GM12878 (cell line): ENCODE measurements around the gene ENTPD5. TPM values are rescaled to one million over a fixed set of nuclear protein-coding genes. Genes with fewer than 3 reads are reported as not detected.

Experiments used
- ATAC-seq: fragments of 200-7000 bp; cut with Tn5 transposase; 3 replicates; pipeline ENCODE4 v1.9.1; 2020; ENCODE audit warnings: mild to moderate bottlenecking, moderate library complexity
- BruUV-seq: library from RNA; stranded (reverse); fragments of 400-500 nt; replicated peaks from 2 replicates; lab custom pipeline; 2021; lab: Mats Ljungman, UMichigan
- CTCF ChIA-PET: fragments of 300-600 bp; sonication (Branson Sonifier 250); formaldehyde crosslinking; extraction: SDS; loops from one replicate; lab custom pipeline; 2021; ENCODE audit warnings: inconsistent platforms; lab: Yijun Ruan, JAX
- POLR2A ChIA-PET: fragments of 350-600 bp; formaldehyde crosslinking; extraction: SDS; loops from one replicate; lab custom pipeline; 2021; ENCODE audit warnings: inconsistent platforms; lab: Charles Lee
- RAD21 ChIA-PET: fragments of 300-600 bp; sonication (Branson Sonifier 250); formaldehyde crosslinking; loops from one replicate; lab custom pipeline; 2023; ENCODE audit warnings: antibody characterized with exemption; ENCODE audit not compliant: unreplicated experiment; lab: Charles Lee
- SMC1A ChIA-PET: fragments of 300-600 bp; sonication (Branson Sonifier 250); formaldehyde crosslinking; loops from one replicate; lab custom pipeline; 2023; ENCODE audit not compliant: unreplicated experiment, uncharacterized antibody; lab: Charles Lee
- DNase-seq: peaks from one replicate; pipeline ENCODE4 v3.0.0-alpha.2; 2011; ENCODE audit warnings: low read depth, low spot score
- FAIRE-seq: peaks from 3 replicates; lab custom pipeline; 2011; peaks lifted over from hg19 to GRCh38; lab: Jason Lieb, UNC
- H2AFZ ChIP-seq: 2 replicates; pipeline ENCODE4 v1.6.0; 2011; ENCODE audit warnings: low read depth, low read length, control low read depth; ENCODE audit not compliant: control insufficient read depth
- H3K27ac ChIP-seq: 2 replicates; pipeline ENCODE4 v1.5.1; 2011; ENCODE audit warnings: control low read depth; ENCODE audit not compliant: control insufficient read depth, insufficient read depth
- H3K27me3 ChIP-seq, 2 experiments: replicated peaks in 1 of 2; 2 replicates each; pipeline versions ENCODE4 v1.6.0 to v1.6.1; 2011; ENCODE audit warnings: low read length in 1 of 2; ENCODE audit not compliant: control insufficient read depth in 2 of 2, insufficient read depth in 2 of 2
- H3K36me3 ChIP-seq, 2 experiments: 2 replicates each; pipeline ENCODE4 v1.5.1; 2011; ENCODE audit warnings: low read length in 1 of 2; ENCODE audit not compliant: control insufficient read depth in 2 of 2, insufficient read depth in 2 of 2
- H3K4me1 ChIP-seq: 2 replicates; pipeline ENCODE4 v1.6.1; 2011; ENCODE audit warnings: mild to moderate bottlenecking, low read length, moderate library complexity, mixed read lengths; ENCODE audit not compliant: control insufficient read depth, insufficient read depth
- H3K4me2 ChIP-seq: 2 replicates; pipeline ENCODE4 v1.6.0; 2011; ENCODE audit warnings: control low read depth; ENCODE audit not compliant: control insufficient read depth, insufficient read depth
- H3K4me3 ChIP-seq: fragments of 200-600 bp; sonication (generic); 2 replicates; pipeline ENCODE4 v1.5.1; 2016
- H3K79me2 ChIP-seq: 2 replicates; pipeline ENCODE4 v1.6.0; 2011; ENCODE audit warnings: low read length; ENCODE audit not compliant: control insufficient read depth, insufficient read depth
- H3K9ac ChIP-seq: 2 replicates; pipeline ENCODE4 v1.8.0; 2011; ENCODE audit warnings: low read length, control low read depth, mixed read lengths; ENCODE audit not compliant: control insufficient read depth, insufficient read depth
- H3K9me3 ChIP-seq: replicated peaks from 3 replicates; pipeline ENCODE4 v1.5.1; 2011; ENCODE audit warnings: mild to moderate bottlenecking, low read length; ENCODE audit not compliant: control insufficient read depth, insufficient read depth
- H4K20me1 ChIP-seq: 2 replicates; pipeline ENCODE4 v1.6.0; 2011; ENCODE audit not compliant: control insufficient read depth, insufficient read depth
- CBX5 ChIP-seq: sonication (generic); IDR thresholded peaks from 2 replicates; pipeline ENCODE4 v1.6.1; 2016; ENCODE audit warnings: low read depth, moderate library complexity, mild to moderate bottlenecking, inconsistent platforms
- ELK1 ChIP-seq: IDR thresholded peaks from 2 replicates; pipeline ENCODE4 v1.6.1; 2012; ENCODE audit warnings: low read depth, low read length, improper control_type of control experiment
- ETV6 ChIP-seq, 2 experiments: fragments of 450-650 bp in 1 of 2; IDR thresholded peaks in 1 of 2; conservative IDR thresholded peaks in 1 of 2; 2 replicates each; pipeline ENCODE4 v1.6.1; 2014; ENCODE audit warnings: antibody characterized with exemption in 1 of 2, borderline replicate concordance in 1 of 2, low read depth in 1 of 2, mild to moderate bottlenecking in 1 of 2, moderate library complexity in 1 of 2
- JUNB ChIP-seq: IDR thresholded peaks from 2 replicates; pipeline ENCODE4 v1.6.1; 2016; ENCODE audit warnings: antibody characterized with exemption, mild to moderate bottlenecking
- LARP7 ChIP-seq: fragments of 450-650 bp; IDR thresholded peaks from 2 replicates; pipeline ENCODE4 v1.6.1; 2017; ENCODE audit warnings: mild to moderate bottlenecking
- PKNOX1 ChIP-seq: fragments of 450-650 bp; IDR thresholded peaks from 2 replicates; pipeline ENCODE4 v1.6.1; 2016; ENCODE audit warnings: mild to moderate bottlenecking
- POLR2A ChIP-seq: IDR thresholded peaks from 2 replicates; pipeline ENCODE4 v1.6.1; 2011; ENCODE audit warnings: low read depth, mild to moderate bottlenecking, low read length
- SMAD1 ChIP-seq: fragments of 450-650 bp; IDR thresholded peaks from 2 replicates; pipeline ENCODE4 v1.6.1; 2018; ENCODE audit warnings: mild to moderate bottlenecking, low read depth; ENCODE audit not compliant: partially characterized antibody
- STAT1 ChIP-seq: fragments of 450-650 bp; conservative IDR thresholded peaks from 2 replicates; pipeline ENCODE4 v1.6.1; 2014; ENCODE audit warnings: antibody characterized with exemption, mild to moderate bottlenecking
- ZNF207 ChIP-seq: fragments of 450-650 bp; IDR thresholded peaks from 2 replicates; pipeline ENCODE4 v1.6.1; 2014; ENCODE audit warnings: antibody characterized with exemption, mild to moderate bottlenecking, borderline replicate concordance
- ZNF384 ChIP-seq: IDR thresholded peaks from 2 replicates; pipeline ENCODE4 v1.6.1; 2012; ENCODE audit warnings: low read depth, mild to moderate bottlenecking, low read length, improper control_type of control experiment, borderline replicate concordance
- ZZZ3 ChIP-seq: IDR thresholded peaks from 2 replicates; pipeline ENCODE4 v1.6.1; 2011; ENCODE audit warnings: low read depth; ENCODE audit not compliant: control insufficient read depth, insufficient read length
- WGBS: methylation state at CpG from one replicate; pipeline ENCODE4 v1.1.6; 2016; ENCODE audit warnings: low lambda C conversion rate; ENCODE audit not compliant: insufficient replicate concordance, insufficient coverage; ENCODE audit errors: missing lambda C conversion rate; 5-methylcytosine and 5-hydroxymethylcytosine counted together
- in situ Hi-C: fragments of 300-500 bp; cut with MboI; formaldehyde crosslinking; loops from 9 replicates; pipeline ENCODE4 v1.14.3; 2018; ENCODE audit warnings: mixed read lengths
- intact Hi-C: fragments of 100-400 bp; cut with micrococcal nuclease; formaldehyde crosslinking; loops from one replicate; pipeline ENCODE4 v1.14.2; 2022; ENCODE audit not compliant: unreplicated experiment
- polyA plus RNA-seq, 11 experiments: library from polyadenylated mRNA; depleted of rRNA in 4 of 11; unstranded in 6 of 11; stranded (reverse) in 5 of 11; fragments of >200 nt; fragmentation: Nextera tagmentation in 4 of 11; fragmentation: Illumina TruSeq in 1 of 11; extraction: Ambion mirVana in 4 of 11; extraction: Trizol in 1 of 11; gene quantifications; 1 replicate in 1 of 11; 2 replicates in 10 of 11; pipeline versions ENCODE4 v1.2.1 to v1.2.3, GENCODE V29; 2011 to 2016; ENCODE audit warnings: inconsistent platforms in 2 of 11, missing spikeins in 2 of 11, low read depth in 1 of 11
- total RNA-seq, 4 experiments: library from RNA; depleted of rRNA in 3 of 4; stranded (reverse); fragments of >200 nt in 3 of 4; fragmentation: Illumina TruSeq in 1 of 4; extraction: Trizol in 1 of 4; gene quantifications; 2 replicates each; pipeline versions ENCODE4 v1.2.1 to v1.2.3, GENCODE V29; 2013 to 2021
- TF ChIP-seq, protein P1 (sequence below): fragments of 450-650 bp; IDR thresholded peaks from 2 replicates; pipeline ENCODE4 v1.6.1; 2017; ENCODE audit warnings: mild to moderate bottlenecking, low read depth, inconsistent platforms; ENCODE audit not compliant: poor library complexity, severe bottlenecking

ENTPD5 gene
- total and polyA plus RNA-seq, 10 of the 15 experiments (the other 5 are each of a cell fraction or from before 2014, with no cell fraction given), result 2.4 to 9.9 (median 7.6) TPM

DNA sequence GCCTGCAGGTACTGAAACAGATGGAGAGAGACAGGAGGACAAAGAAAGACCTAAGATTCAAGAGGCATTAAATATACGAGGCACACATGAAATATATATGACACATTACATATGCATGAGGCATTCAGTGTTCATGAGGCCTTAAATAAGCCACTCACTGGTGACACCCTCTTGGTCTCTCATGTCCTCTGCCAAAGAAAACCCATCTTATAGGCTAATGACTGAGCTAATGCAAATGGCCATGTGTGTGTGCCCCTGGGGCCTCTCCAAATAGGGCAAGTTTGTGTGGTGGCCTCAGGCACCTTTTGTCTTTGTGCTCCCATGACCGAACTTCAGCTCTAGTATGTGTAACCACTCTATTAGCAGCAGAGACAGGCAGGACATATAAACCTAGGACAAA, 50.2 kb downstream of the ENTPD5 start:
- intact Hi-C loops, result no loop called here
- no peak for ATAC-seq

More for the DNA sequence above, 50.2 kb downstream of the ENTPD5 start:
- in situ Hi-C loops, result no loop called here
- WGBS, result 52% methylated on average over 2 of the region's 2 CpGs
- ChIA-PET SMC1A (no interaction called here), CTCF (interaction anchor here (0.7 to 0.9 kb wide), 2 partner anchors 11 to 237 kb away, joined by 3 to 4 read pairs; no protein-coding TSS in a partner anchor), RAD21 (no interaction called here), POLR2A (interaction anchor here (1.1 kb wide), 1 partner anchor 35 kb away, joined by 3 read pairs; no protein-coding TSS in a partner anchor)
- no peak overlapping the region for H3K9ac ChIP-seq
- H3K4me3 ChIP-seq, result no peak overlapping the region
- FAIRE-seq (no peak), DNase-seq (no peak)
- H3K79me2 ChIP-seq, result no peaks in the 10 kb centered on the region
- BruUV-seq, result no TSS peak
- H3K27ac ChIP-seq, result no peak overlapping the region
- no peaks in the 10 kb centered on the region for H3K4me1 ChIP-seq
- no peak overlapping the region for H2AFZ ChIP-seq
- H4K20me1 ChIP-seq, result no peaks in the 10 kb centered on the region; the same call in 1 of the 2 replicates
- H3K27me3 ChIP-seq, result no peaks in the 10 kb centered on the region
- no peaks in the 10 kb centered on the region for H3K9me3 ChIP-seq
- H3K4me2 ChIP-seq, result no peak overlapping the region
- peaks cover 4 to 14% of the 10 kb centered on the region in 2 experiments; a peak in 3 of 4 replicates for H3K36me3 ChIP-seq
- TF ChIP-seq SMAD1 (no peak), LARP7 (no peak), ZNF207 (no peak), JUNB (no peak), ELK1 (no peak), ETV6 (conservative IDR thresholded peaks at IDR 0.05 in 1 of 2, IDR thresholded peaks at IDR 0.05 in 1 of 2; ENCODE audit: borderline replicate concordance in 1 of 2, low read depth in 1 of 2) (no peak), PKNOX1 (no peak), POLR2A (no peak), CBX5 (no peak), ZZZ3 (no peak), STAT1 (no peak), ZNF384 (no peak)
- TF ChIP-seq, protein P1, sequence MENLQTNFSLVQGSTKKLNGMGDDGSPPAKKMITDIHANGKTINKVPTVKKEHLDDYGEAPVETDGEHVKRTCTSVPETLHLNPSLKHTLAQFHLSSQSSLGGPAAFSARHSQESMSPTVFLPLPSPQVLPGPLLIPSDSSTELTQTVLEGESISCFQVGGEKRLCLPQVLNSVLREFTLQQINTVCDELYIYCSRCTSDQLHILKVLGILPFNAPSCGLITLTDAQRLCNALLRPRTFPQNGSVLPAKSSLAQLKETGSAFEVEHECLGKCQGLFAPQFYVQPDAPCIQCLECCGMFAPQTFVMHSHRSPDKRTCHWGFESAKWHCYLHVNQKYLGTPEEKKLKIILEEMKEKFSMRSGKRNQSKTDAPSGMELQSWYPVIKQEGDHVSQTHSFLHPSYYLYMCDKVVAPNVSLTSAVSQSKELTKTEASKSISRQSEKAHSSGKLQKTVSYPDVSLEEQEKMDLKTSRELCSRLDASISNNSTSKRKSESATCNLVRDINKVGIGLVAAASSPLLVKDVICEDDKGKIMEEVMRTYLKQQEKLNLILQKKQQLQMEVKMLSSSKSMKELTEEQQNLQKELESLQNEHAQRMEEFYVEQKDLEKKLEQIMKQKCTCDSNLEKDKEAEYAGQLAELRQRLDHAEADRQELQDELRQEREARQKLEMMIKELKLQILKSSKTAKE, result no peak
